ENCODE data around the gene ATP10A.
A peak's percentile ranks its signal among the peaks of the same experiment; 100 is the strongest.

The ATP10A gene

GRCh38 chr15:25718169-25718536 lies 145.0 kb downstream of the ATP10A start:
- no peak for DNase-seq (ENCODE audit: low spot score)

DNA sequence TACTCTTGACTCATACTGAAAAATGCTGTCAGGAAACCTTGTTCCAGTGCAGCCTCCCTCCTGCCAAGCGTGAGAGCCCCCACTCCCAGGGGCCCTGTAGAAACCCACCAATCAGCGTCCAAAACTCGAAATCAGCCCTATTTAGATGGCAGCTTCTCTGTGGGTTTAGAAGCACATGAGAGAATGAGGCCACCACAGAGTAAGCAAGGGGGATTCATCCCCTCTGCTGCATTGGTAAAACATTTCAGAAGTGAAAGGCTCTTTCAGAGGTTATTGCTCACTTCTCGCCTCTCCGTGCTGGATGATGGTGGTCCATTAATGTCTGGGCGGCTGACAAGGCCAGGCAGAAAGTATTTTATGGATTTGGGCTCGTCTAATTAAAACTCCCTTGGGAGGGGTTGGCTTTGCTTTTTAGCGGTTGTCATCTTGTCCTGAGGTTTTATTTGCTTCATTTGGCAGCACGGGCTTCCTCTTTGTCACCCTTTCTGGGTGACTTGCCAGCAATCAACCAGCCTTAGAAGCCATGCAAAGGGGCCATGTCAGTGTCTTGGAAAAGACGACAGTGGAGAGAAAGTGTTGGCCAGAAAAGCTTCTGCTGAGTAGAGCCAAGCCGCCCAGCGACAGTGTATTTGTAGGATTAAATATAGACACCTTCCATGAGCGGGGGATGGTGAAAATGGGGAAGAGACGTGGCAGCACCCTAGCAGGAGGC lies 145.5 kb downstream of the ATP10A start:
- no peak for DNase-seq (ENCODE audit: low spot score)

GRCh38 chr15:25717127-25717456 lies 146.0 kb downstream of the ATP10A start:
- DNase-seq (ENCODE audit: low spot score) = no peak

DNA sequence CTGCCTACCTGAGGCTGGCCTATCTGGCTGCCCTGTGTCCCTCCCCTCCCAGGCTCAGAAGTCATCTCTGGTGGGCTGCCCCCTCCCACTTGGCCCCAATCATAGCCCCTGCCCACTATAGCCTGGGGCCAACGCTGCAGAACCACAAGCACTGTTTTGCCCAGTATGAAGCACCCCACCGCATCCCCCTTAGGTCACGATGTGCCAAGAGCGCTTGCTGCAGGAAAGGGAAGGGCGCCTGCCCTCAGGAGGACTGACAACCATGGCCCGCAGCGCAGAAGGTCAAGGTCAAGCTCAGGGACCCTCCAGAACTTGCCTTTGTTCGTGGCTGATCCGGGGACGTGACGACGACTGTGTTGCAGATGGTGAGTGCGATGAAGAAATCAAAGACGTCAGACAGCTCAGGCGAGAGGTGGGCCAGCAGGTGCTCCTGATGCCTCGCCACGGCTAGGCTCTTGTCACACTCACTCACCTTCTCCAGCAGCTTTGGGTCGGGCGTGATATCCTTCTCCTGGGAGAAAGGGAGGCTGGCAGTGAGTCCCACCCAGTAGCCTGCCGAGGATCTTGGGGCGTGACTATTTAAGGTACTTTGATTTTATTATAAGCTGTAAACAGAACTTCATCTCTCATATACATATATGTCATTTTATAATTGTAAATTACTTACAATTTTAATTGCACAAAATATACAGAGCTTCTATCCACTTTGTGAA lies 146.6 kb downstream of the ATP10A start:
- DNase-seq (ENCODE audit: low spot score) = no peak

GRCh38 chr15:25715536-25716413 lies 147.4 kb downstream of the ATP10A start:
- no peak for DNase-seq (ENCODE audit: low spot score)

DNA sequence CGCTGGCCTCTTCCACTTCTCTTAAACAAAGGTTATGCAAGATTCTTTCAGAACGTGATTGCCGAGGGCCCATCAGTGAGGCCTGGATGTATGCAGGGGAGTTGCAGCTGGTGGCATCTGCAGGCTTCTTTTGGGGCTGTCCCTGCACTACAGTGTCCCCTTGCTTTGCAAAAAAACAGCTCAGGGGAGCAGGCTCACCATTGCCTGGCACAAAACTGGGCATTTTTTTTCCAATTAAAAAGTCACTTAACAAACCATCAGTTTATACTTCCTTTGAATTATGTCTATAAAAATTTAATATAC lies 148.6 kb downstream of the ATP10A start:
- DNase-seq (ENCODE audit: low spot score) = no peak

DNA sequence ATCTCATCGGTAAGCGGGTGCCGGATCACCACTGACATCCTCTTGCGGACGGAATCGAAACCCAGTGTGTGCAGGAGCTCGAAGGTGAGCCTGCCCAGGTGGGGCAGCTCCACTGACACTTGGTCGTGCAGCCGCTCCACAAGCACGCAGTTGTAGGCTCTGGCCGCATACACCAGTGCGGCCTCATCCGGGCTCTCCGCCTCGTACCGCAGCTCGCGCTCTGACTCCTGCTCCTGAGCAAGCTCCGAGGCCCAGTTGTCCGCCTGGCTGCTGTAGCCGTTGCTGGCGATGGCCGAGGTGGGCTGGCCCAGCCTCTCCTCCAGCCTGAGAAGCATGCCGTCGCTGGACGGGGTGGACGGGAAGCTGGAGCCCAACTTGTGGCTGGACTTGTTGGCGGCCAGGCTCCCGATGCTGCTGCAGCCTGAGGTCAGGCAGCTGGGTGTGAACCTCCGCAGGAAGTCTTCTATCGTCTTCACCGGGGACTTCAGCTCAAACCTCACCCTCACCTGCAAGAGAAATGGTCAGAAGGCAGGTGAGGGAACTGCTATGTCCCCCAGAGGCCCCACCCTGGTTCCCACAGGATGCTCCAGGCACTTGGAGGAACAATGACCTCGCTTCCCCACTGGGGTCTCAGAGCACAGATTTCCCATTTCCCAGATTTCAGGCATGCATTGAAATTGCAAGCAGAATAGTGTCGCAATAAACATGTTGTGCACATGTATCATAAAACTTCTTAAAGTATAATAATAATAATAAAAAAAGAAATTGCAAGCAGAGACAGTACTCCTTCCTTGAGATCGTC lies 149.2 kb downstream of the ATP10A start:
- no peak for DNase-seq (ENCODE audit: low spot score)

DNA sequence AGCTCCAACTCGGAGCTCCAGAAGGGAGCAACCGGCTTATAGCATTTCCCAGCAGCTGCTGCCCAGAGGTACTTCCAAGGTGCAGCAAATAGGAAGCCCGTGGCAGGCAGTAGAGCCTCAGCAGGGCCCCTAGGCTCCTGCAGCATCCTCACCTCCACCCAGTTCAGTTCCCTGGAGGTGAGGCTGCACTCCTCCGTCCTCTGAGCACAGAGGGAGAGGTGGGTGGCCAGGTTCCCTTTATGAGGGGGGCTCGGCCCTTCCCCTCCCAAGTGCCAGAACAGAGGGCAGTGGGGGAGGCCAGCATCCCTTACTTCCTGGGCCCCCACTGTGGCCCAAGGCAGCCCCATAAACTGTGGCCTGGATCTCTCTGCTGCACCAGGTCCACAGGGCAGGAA lies 150.2 kb downstream of the ATP10A start:
- DNase-seq (ENCODE audit: low spot score) = no peak

GRCh38 chr15:25712192-25712960 lies 150.8 kb downstream of the ATP10A start:
- DNase-seq (ENCODE audit: low spot score) = no peak

- DNase-seq (ENCODE audit: low spot score) = no peak
Observed at GRCh38 chr15:25711691-25712090, 151.4 kb downstream of the ATP10A start.

GRCh38 chr15:25711164-25711563 lies 152.0 kb downstream of the ATP10A start:
- DNase-seq (ENCODE audit: low spot score) = no peak

DNA sequence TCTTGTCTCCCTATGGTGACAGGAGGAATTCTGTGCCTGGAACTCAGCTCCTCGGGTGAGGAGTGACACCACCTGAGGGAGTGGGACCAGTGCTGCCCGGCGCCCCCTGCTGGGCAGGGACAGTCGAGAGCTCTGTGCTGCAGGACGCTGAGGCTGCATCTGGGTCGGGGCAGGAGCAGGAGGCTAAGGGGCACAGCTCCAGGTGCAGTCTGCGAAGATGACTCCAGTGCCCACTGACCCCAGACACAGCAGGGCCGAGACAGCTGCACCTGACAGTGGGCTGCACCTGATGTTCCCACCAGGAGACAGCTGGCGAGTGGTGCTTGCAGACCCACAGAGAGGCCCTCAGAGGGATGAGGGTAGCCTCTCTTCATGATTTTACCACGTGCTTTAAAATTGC lies 152.9 kb downstream of the ATP10A start:
- peak; percentile 12 for DNase-seq (ENCODE audit: low spot score)

DNA sequence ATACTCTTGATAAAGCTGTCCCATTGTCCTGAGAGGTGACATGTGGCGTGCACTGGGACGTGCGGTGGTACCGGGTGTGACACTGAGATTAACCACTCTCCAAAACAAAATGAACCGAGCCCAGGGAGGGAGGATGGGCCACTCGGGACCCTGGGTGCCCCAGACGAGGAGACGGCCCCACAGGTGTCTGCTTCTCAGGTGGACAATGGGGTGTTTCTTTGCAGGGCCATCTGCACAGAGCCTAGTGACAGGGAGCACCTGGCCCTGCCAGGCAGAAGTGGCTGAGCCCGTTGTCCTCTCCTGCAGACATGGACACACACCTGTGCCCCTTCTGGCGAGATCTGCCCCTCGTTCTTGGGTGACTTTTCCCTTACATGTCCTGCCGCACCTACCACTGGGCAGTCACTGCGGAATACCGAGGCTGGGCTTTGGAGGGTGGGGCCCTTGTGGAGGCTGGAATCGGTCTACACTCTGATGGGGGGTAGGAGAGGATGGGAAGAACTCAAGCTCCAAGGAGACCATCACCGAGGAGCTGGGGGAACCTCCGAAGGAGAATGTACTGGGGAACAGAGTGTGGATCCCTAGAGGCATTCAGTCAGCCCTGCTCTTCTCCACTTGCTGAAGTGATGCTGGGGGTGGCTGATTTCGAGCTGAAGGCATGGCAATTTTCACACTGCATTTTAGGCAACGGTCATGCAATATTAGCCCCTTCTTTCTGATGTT lies 153.5 kb downstream of the ATP10A start:
- no peak for DNase-seq (ENCODE audit: low spot score)

DNA sequence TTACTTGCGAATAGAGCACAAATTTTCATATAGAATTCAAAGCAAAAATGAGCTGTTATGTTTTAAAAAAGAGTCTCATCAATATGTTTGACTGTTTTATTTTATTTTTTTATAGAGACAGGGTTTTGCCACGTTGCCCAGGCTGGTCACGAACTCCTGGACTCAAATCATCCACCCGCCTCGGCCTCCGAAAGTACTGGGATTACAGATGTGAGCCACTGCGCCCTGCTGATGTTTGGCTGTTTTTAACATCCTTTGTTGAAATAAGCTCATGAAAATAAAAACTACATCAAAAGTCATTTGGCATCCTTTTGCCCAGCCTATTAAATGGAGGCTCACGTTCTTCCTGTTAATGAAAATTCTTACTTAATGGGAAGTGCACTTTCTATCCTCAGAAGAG lies 154.7 kb downstream of the ATP10A start:
- DNase-seq (ENCODE audit: low spot score) = no peak

- no peak for DNase-seq (ENCODE audit: low spot score)
Observed at GRCh38 chr15:25707656-25708365, 155.3 kb downstream of the ATP10A start.

DNA sequence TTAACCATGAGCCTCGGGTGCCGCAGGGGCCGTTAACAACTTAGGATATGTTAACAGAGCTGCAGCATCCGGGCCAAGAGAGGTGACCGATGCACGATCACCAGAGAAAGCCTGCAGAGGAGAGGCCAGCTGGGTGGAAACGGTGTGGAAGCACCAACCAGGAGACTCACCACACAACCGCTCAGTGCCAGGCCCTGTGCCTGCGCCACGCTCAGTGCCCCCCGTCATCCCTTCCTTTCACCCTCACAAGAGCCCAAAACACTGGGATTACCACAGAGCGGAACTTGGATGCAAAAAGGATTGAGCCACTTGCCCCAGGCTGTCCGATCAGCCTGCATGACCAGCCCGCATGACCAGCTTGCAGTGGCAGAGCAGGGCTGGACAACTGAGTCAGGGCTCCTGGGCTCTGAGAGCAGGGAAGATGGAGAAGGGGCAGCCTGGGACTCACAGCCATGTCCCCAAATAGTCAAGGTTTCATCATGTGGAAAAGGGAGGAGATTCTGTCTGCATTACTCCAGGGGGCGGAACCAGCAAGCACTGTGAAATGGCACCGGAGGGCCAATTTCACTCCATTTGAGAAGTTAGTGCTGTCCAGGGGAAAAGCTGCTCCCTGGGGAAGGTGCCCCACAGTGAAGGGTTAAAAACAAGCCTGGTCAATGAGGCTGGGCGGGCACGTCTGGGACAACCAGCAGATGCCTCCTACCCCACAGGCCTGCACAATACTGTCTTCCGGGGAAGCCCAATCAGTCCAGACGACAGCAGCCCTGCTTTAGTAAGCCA lies 156.8 kb downstream of the ATP10A start:
- no peak for DNase-seq (ENCODE audit: low spot score)

- no peak for DNase-seq (ENCODE audit: low spot score)
Observed at GRCh38 chr15:25705433-25706115, 157.6 kb downstream of the ATP10A start.

DNA sequence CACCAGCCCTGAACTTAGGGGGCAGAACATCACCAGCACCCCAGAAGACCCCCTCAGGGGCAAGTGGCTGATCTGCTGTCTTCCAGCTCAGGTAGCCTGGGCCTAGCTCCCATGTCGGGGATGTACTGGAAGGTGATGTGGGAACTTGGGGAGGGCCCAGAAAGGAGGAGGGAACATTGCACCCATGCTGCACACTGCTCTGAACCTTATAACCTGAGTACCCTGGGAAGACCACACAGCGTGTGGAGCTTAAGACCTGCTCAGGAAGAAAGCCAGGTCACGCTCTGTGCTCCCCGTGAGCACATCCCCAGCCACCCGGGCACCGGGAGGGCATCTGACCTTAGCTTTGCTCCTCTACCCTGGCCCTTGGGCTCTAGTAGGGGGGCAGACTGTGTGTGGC lies 159.4 kb downstream of the ATP10A start:
- DNase-seq (ENCODE audit: low spot score) = no peak
